GM18511 (cell line): ENCODE measurements around the gene PELO.

Source experiments
- ATAC-seq: cut with Tn5 transposase; IDR thresholded peaks from one replicate; pipeline ENCODE4 v1.9.1; 2021; ENCODE audit warnings: mild to moderate bottlenecking, moderate library complexity; ENCODE audit not compliant: unreplicated experiment

Gene PELO

DNA sequence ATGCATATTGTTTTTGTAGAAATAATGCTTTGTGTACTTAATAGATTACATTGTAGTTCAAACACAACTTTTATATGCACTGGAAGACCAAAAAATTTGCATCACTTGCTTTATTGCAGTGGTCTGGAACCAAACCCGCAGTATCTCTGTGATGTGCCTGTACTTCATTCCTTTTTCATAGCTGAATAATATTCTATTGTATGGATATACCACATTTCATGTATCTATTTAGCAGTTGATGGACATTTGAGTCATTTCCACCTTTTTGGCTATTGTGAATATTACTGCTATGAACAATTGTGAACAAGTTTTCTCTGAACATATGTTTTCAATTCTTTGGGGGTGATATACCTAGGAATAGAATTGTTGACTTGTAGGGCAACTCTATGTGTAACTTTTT, 40.1 kb downstream of the PELO start:
- ATAC-seq = no peak

DNA sequence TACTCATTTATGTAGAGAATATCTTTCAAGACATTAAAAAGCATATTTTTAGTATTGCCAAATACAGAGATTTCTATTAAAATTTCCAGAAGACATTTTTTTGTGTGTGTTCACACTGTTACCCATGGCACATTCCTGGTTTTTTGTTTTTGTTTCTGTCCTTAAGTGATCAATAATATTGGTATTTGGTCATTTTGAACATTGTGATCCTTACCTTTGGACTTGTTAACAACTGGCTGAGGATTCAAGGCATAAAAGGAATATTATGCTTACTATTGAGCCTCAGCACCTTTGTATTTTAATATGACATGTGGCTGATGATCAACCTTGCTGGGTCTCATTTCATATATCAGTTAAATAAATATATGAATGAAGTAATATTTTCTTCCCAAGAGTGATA, 41.9 kb downstream of the PELO start:
- ATAC-seq = no peak

DNA sequence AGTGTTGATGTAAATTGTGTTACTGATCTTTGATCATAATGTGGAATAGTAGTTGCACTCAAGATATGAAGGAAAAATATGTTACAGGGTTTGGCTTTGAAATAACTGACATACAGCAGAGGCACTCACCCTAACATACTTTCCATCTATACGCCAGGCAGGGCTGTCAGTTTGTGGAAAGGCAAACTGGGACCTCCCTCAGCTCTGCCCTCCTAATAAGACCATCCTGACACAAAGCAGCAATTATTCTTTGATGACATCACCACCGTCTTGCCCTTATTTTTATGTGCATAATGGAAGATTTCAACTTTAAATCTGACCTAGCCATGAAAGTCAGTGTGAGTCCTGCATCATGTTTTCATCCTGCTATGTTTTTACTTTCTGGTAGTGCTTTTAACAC, 42.9 kb downstream of the PELO start:
- no peak for ATAC-seq

DNA sequence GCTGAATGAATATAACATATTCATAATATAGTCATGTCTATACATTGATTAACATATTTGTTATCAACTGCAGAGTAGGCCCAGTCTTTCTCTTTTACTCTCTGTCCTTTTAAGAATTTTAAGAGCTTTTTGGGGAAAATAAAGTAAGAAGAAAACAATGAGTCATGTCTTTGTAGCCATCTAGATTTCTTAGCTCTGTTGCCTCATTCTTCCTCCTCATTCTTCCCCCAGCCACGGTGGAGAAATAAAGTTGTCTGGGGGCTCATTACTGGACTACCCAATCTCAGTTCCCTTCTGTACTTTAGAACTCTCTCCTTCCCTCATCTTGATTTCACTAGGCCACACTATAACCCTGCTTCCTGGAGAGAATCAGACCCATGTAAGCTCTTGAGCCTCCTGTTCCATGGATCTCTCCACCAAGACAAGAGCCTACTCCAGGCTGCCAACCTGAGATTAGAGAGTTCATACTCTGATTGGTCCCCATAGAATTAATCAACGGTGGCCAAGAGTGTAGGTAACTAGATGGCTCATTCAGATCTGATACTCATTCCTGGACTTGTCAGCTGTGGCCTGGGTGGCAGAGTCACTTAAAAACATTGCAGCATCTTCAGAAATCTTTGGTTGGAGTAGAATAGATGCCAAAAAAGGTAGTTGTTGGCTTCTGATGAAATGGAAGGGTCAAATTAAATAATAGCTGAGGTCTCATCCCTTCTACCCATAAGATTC, 44.2 kb downstream of the PELO start:
- no peak for ATAC-seq

DNA sequence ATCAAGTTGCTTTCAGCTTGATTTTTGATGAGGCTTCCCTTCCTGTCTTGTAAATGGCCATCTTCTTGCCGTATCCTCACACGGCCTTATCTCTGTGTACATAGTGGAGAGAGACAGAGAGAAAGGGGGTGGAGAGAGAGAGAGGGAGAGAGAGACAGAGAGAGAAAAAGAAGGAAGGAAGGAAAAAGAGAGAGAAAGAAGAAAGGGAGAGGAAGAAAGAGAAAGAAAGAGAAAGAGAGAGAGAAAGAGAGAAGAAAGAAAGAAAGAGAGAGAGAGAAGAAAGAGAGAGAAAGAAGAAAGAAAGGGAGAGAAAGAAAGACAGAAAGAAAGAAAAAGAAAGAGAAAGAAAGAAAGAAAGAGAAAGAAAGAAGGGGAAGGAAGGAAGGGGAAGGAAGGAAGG, 46.6 kb downstream of the PELO start:
- no peak for ATAC-seq

DNA sequence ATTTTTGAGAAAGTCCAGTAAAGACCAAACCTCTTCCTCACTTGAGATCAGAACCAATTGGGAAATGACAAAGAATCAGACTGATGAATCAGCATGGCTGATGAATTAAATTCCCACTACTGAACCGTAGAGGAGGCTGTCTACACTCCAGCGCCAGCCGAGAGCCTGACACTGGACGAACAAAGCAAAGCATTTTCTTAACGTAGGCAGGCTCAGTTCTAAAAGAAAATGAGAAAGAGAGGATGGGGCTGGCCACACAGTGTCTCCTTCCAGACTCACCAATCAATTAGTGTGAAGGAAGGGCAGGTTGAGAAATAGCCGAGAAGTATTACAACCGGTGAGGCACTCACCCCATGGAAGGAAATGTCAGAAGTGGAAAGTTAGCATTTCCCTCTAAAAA, 49.4 kb downstream of the PELO start:
- no peak for ATAC-seq
